AG10803 (cell line): ENCODE data around the gene IFNL4.

Source experiments
- DNase-seq: peaks from one replicate; pipeline ENCODE4 v3.0.0; 2010; ENCODE audit warnings: low read depth
- H3K4me3 ChIP-seq: 2 replicates; pipeline ENCODE4 v1.5.1; 2011; ENCODE audit warnings: mild to moderate bottlenecking, low read length, control low read depth
- CTCF ChIP-seq: conservative IDR thresholded peaks from 2 replicates; pipeline ENCODE4 v1.5.1; 2011; ENCODE audit warnings: mild to moderate bottlenecking, low read length, control low read depth, inconsistent platforms

The IFNL4 gene

GRCh38 chr19:39196860-39197562 lies 51.6 kb downstream of the IFNL4 start, which contains the start of gene NCCRP1:
NCCRP1 (plus strand) TSS chr19:39196964; CDS start chr19:39196983, 19 bp downstream.
- H3K4me3 ChIP-seq, result no peak within 1 kb of the TSS
- DNase-seq, result no peak
- no peak for TF ChIP-seq CTCF

GRCh38 chr19:39196320-39196719 lies 52.3 kb downstream of the IFNL4 start:
- no peak for TF ChIP-seq CTCF
- H3K4me3 ChIP-seq, result no peak overlapping the region
- DNase-seq, result no peak
